ENCODE measurements around the gene OLFM1.

The OLFM1 gene

GRCh38 chr9:135043345-135043744 is 44.1 kb upstream of the OLFM1 start:
- no peaks in the 10 kb centered on the region for H3K27me3 ChIP-seq (ENCODE audit: insufficient read depth, poor library complexity, severe bottlenecking)
- DNase-seq (ENCODE audit: low read depth in 1 of 2, low spot score in 1 of 2) = no peak
- no peak overlapping the region for H3K4me3 ChIP-seq (replicated peaks; ENCODE audit: insufficient read depth, low read length)
- TF ChIP-seq GABPA (IDR thresholded peaks at IDR 0.05; ENCODE audit: low read depth) (no peak), CTCF (IDR thresholded peaks at IDR 0.05; ENCODE audit: insufficient read depth, low read length) (no peak), POLR2AphosphoS5 (IDR thresholded peaks at IDR 0.05; ENCODE audit: low read depth) (no peak), REST (IDR thresholded peaks at IDR 0.05; ENCODE audit: insufficient replicate concordance, low read depth) (no peak), SPI1 (IDR thresholded peaks at IDR 0.05; ENCODE audit: borderline replicate concordance, low read depth) (no peak)
- no peak overlapping the region for H3K27ac ChIP-seq (replicated peaks)

GRCh38 chr9:135045264-135045927 is 42.1 kb upstream of the OLFM1 start:
- TF ChIP-seq CTCF (IDR thresholded peaks at IDR 0.05; ENCODE audit: insufficient read depth, low read length) = no peak
- TF ChIP-seq SPI1 (IDR thresholded peaks at IDR 0.05; ENCODE audit: borderline replicate concordance, low read depth) = no peak
- TF ChIP-seq POLR2AphosphoS5 (IDR thresholded peaks at IDR 0.05; ENCODE audit: low read depth) = no peak
- TF ChIP-seq REST (IDR thresholded peaks at IDR 0.05; ENCODE audit: insufficient replicate concordance, low read depth) = no peak
- no peak for TF ChIP-seq GABPA (IDR thresholded peaks at IDR 0.05; ENCODE audit: low read depth)
- no peak overlapping the region for H3K4me3 ChIP-seq (replicated peaks; ENCODE audit: insufficient read depth, low read length)
- H3K27ac ChIP-seq (replicated peaks) = no peak overlapping the region
- no peak for DNase-seq (ENCODE audit: low read depth in 1 of 2, low spot score in 1 of 2)
- no peaks in the 10 kb centered on the region for H3K27me3 ChIP-seq (ENCODE audit: insufficient read depth, poor library complexity, severe bottlenecking)

GRCh38 chr9:135045928-135046738 is 41.3 kb upstream of the OLFM1 start:
- TF ChIP-seq POLR2AphosphoS5 (IDR thresholded peaks at IDR 0.05; ENCODE audit: low read depth) (no peak), REST (IDR thresholded peaks at IDR 0.05; ENCODE audit: insufficient replicate concordance, low read depth) (no peak), CTCF (IDR thresholded peaks at IDR 0.05; ENCODE audit: insufficient read depth, low read length) (no peak), SPI1 (IDR thresholded peaks at IDR 0.05; ENCODE audit: borderline replicate concordance, low read depth) (no peak), GABPA (IDR thresholded peaks at IDR 0.05; ENCODE audit: low read depth) (no peak)
- no peak overlapping the region for H3K27ac ChIP-seq (replicated peaks)
- DNase-seq (ENCODE audit: low read depth in 1 of 2, low spot score in 1 of 2) = no peak
- no peaks in the 10 kb centered on the region for H3K27me3 ChIP-seq (ENCODE audit: insufficient read depth, poor library complexity, severe bottlenecking)
- H3K4me3 ChIP-seq (replicated peaks; ENCODE audit: insufficient read depth, low read length) = no peak overlapping the region

All from HL-60 (cell line).